NCI-H526 treated with DMSO at 0.1 percent for 48 hours (cell line): ENCODE data around the gene UBAC1.
"Not testable (repeated sequence)": the region's sequence is repeated elsewhere in the genome, so short reads cannot be mapped to it uniquely, and the experiment has no call there.

Experiments
- DNase-seq: peaks from one replicate; lab custom pipeline; 2025; lab: John Stamatoyannopoulos, UW

Gene UBAC1

DNA sequence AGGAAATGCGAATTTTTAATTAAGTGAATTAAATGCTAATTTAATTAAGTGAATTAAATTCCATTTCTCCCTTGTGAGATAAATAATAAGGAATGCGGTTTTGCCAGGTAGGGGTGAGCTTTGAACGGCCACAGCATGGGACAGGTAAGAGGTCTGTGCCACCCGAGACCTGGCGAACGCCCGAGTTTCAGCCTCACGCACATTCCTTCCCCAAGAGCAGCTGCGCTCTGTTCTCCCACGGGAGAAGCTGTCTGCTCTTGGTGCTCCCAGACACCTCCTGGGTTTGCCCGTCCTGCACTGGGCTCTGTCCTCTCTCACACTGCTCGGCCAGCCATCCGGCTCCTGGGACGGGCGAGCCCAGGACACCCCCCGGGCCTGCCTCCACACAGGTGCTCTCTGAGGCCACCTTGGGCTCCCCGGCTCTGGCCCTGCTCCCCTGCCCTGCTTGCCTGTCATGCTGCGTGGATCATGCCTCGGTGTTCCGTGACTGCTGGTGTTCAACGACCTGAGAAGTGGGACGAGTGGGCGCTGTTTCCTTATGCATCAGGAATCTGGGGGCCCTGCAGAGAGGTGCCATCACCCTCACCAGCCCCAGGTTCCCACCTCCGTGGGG, 40.1 kb downstream of the UBAC1 start:
- no peak for DNase-seq

DNA sequence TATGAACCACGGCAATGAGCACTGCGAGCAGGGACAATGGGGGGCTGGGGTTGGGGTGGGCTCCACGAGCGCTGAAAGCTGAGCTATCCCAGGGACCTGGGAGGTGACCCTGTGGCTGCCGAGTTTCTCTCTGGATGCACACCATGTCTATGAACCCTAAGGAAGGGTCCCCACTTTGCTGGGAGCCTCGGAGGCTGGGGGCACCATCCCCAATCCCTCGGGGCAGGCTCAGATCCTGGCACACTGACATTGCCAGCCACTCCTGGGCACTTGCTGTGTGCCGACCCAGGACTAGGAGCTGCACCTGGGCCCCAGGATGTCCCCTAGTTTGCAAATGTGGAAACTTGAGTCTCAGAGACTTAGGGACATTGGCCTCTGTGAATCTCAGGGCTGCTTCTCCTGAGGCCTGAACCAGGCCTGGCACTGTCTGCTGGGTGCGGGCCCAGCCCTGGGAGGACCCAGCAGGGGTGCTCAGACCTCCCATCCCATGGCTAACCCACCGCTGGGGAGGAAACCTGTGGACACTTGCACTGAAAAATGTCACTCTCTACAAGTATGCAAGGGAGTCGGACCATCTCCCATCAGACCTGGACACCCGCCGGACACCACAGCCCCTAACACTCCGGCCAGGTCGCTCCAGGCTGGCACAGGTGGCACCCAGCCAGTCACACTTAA, 40.8 kb downstream of the UBAC1 start:
- DNase-seq, result no peak

- no peak for DNase-seq
Observed at GRCh38 chr9:135919318-135919890, 41.8 kb downstream of the UBAC1 start.

DNA sequence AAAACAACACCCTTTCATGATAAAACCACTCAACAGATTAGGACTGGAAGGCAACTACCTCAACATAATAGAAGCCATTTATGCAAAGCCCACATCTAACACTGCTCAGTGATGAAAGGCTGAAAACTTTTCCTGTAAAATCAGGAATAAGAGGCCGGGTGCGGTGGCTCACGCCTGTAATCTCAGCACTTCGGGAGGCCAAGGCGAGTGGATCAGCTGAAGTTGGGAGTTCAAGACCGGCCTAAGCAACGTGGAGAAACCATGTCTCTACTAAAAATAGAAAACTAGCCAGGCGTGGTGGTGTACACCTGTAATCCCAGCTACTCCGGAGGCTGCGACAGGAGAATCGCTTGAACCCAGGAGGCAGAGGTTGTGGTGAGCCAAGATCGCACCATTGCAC, 44.9 kb downstream of the UBAC1 start:
- DNase-seq, result not testable (repeated sequence)

DNA sequence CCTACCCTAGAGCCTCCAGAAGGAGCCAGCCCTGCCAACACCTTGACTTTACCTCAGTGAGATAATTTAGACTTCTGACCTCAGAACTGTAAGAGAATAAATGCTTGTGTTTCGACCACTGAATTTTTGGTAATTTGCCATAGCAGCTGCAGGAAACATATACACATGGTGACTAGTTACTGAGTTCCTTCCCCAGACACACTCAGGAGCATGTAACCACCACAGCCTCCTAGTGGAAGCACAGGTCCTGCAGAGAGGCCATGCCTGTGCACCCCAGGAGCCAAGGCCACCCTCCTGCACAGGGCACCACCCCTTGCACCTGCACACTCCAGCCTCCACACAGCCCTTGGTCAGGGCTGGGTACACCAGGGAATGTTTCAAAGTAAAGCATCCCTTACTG, 46.3 kb downstream of the UBAC1 start:
- no peak for DNase-seq

DNA sequence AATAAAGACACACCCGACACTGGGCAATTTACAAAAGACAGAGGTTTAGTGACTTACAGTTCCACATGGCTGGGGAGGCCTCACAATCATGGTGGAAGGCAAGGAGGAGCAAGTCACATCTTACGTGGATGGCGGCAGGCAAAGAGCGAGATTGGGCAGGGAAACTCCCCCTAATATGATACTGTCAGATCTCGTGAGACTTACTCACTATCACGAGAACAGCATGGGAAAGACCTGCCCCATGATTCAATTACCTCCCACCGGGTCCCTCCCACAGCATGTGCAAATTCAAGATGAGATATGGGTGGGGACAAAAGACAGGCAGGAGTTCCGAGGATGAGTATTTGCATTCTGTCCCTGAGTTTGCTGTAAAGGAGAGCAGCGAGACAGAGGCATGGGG, 49.9 kb downstream of the UBAC1 start:
- DNase-seq, result not testable (repeated sequence)

GRCh38 chr9:135910757-135911156, 50.4 kb downstream of the UBAC1 start:
- no peak for DNase-seq

- DNase-seq, result no peak
Observed at GRCh38 chr9:135910216-135910615, 51.0 kb downstream of the UBAC1 start.

GRCh38 chr9:135909371-135909770, 51.8 kb downstream of the UBAC1 start:
- no peak for DNase-seq

- no peak for DNase-seq
Observed at GRCh38 chr9:135908754-135909204, 52.4 kb downstream of the UBAC1 start.

DNA sequence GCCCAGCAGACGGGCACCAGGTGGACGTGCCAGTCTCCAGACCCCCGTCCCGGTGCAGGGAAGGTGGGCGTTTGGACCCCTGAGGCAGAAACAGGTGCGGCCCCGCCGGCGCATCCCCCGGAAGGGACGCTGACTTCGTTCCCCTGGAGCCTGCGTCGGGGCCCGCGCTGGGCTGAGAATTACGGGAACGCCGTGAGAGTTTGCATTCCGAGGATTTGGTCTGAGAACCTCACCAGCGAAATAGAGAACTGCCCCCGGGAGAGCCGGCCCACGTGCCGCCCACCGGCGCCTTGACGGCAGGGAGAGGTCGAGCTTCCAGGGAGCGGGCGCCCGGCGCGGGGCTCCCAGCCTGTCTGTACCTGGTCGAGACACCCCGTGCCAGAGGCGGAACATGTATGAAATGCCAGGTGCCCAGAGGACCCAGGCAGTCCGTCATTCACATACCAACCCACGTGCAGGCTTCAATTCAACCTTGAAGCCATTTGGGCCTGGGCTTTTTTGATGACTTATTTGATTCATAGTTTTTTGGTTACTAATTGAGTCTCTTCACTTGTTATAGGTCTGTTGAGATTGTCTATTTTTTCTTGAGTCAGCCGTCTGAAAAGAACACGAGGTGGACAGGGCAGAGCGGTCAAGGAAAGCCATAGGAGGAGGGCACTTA, 53.0 kb downstream of the UBAC1 start:
- DNase-seq, result no peak

DNA sequence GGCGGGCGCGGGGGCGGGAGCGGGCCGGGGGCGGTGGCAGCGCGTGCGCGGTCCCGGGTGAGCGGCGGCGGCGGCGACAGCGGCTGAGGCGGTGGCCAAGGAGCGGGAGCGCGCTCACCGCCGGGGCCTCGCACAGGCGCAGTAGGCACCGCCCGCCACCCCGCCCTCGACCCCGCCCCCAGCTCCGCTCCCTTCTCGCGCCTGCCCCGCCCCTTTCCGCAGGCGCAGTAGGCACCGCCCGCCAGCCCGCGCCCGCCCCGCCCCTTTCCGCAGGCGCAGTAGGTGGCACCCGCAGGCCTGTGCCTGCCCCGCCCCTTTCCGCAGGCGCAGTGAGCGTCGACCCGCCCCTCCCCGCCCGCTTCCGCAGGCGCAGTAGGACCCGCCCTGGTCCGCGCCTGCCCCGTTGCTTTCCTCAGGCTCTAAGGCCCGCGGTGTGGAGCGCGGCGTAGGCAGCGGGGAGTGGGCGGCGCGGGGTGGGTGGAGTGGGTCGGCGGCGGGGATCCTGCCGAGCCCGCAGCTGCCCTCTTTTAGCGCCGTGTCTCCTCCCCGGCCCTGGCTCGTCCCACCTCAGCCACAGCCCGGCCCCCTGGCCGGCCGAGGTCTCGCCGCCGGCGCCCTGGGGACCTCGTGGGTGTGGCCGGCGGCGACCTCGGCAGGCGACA, 53.6 kb downstream of the UBAC1 start, which contains the start of gene CAMSAP1:
Gene CAMSAP1 (minus strand): TSS at position 116 of the 662 bp plus-strand sequence. CDS start 387 bp downstream, outside the sequence.
- peak; percentile 79 for DNase-seq

- DNase-seq, result no peak
Observed at GRCh38 chr9:135907006-135907430, 54.2 kb downstream of the UBAC1 start.

GRCh38 chr9:135906291-135907005, 54.7 kb downstream of the UBAC1 start:
- no peak for DNase-seq

DNA sequence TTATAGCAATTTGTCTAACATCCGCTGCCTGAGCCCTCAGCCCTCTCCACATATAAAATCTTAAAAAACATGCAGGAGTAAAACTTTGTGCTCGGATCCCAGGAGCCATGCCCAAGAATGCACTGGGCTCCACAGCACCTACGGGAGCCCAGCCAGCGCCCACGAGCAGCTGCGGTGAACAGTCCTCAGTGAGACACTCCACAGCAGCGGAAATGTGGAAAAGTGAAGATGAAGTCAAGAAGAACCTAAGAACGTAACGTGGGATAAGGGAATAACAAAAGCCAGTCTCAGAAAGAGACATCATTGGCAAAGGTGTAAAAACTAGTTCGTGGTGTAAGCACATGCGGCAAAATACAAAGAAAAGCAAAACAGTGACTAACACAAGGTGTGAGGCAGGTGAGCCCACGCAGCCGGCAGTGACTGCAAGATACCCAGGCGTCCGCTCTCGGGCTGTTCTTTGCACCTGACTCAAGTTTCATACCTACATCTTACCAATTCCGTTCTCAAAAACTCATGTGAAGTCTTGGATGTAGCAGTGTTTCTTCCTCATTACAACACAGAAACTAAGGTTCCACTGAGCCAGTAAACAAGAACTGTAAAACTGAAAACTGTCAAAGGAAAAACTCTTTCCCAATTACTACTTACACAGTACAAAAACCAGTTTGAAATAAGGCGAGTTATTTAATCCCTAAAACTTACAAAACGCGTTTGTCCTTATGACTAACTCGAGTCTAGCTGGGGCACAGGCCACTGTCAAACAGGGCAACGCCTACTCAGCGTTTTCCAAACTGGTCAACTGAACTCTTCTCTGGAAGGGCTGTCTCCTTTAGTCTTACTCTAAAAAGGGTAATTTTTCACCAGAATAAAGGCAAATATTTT, 55.6 kb downstream of the UBAC1 start:
- no peak for DNase-seq

DNA sequence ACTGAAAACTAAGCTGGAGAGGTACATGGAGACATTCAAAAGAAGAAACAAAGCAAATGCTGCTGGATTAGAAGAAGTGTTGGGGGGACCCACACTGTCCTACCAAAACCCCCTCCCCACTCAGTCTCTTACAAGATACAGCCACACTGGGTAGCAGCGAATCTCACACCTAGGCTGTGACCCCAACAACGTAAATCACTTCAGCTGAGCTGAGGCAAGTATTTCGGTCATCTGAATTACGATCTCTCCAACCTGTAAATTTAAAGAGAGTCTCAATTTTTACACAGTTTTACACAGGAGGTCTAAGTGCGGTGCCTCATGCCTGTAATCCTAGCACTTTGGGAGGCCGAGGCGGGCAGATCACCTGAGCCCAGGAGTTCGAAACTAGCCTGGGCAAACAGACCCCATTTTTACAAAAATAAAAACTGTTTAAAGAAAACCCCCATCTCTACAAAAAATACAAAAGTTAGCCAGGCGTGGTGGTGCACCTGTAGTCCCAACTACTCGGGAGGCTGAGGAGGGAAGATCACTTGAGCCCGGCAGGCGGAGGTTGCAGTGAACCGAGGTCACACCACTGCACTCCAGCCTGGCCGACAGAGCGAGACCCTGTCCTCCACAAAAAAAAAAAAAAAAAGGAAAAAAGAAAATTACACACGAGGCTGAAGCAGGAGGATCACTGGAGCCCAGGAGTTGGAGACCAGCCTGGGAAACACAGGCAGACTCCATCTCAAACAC, 57.2 kb downstream of the UBAC1 start:
- DNase-seq, result no peak

GRCh38 chr9:135903358-135903656, 57.9 kb downstream of the UBAC1 start:
- no peak for DNase-seq

DNA sequence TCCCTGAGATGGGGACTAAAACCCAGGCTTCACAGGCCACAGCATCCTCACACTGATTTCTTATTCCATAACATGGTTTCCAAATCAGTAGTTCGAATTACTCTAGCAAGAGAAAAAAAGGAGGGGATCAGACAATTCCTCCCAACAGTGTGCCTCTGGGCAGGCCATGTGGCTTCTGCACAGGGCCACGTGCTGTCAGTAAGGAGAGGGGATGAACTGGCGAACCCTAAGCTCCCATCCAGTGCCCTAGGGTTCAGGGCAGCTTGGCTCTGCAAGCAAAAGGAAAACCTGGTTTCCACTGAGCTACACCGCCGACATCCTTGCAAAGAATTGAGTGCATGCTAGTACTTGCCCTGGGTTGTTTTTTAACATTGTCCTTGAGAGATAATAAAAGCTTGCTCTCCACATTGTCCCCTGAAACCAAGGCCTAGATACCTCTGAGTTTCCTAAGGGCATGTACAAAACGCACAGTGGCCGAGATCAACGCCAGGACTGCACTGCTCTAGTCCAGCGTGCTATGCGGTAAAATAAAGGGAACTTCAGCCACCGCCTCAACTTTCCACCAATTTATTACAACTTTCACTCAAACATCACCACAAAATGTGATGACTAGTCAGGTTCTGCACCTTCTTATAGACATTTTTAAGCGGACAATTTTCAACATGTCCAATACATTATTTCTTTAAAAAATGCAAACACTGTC, 58.4 kb downstream of the UBAC1 start:
- no peak for DNase-seq

DNA sequence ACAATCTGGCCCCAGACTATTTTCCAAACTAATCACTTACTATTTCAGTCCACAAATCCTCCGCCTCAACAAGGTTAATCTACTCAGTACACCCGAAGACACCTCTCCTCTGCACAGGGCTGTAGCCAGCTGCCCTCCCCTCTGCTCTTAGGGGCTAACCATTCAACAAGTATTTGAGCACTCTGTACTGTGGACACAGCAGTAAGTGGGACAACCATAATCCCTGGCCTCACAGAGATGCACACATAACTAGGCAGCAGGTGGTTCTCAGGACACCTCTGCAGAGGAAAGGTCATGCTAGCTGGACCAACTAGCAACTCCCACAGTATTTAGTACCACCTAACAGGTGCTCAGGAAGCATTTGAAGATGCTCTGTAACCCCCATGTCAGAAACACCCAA, 59.3 kb downstream of the UBAC1 start:
- DNase-seq, result no peak
